ENCODE results near the gene RIN1. TPM values are rescaled to one million over a fixed set of nuclear protein-coding genes. Genes with fewer than 3 reads are reported as not detected.
"Not testable (repeated sequence)": the region's sequence is repeated elsewhere in the genome, so short reads cannot be mapped to it uniquely, and the experiment has no call there.

The RIN1 gene
- 10 to 100 TPM in 1 of 7 donors, 1 to 10 TPM in 6; 5.7 to 10.9 (median 8.9) TPM for total RNA-seq
- 1 to 10 TPM; 2.3 to 7.8 (median 7.0) TPM for polyA plus RNA-seq
- long read RNA-seq, donor 1, result 0 reads
- long read RNA-seq, donor 2, result 0 reads

- Histone ChIP-seq H3K27ac (peak within 1 kb of the TSS; percentile 52 to 85 (median 72)), H3K4me1 (peaks cover 11 to 43% (median 33%) of the 10 kb centered on the region in 6 donors), H3K4me3 (peak within 1 kb of the TSS; percentile 31 to 75 (median 52)), H3K9me3 (no peaks in the 10 kb centered on the region), H3K27me3 (replicated peaks in 1 of 7) (peaks cover 0 to 11% (median 0%) of the 10 kb centered on the region in 7 donors), H3K36me3 (peaks cover 7 to 80% (median 55%) of the 10 kb centered on the region in 6 donors)
- intact Hi-C loops (cut with DNase I; ENCODE audit: low total_unique reads), result no loop called here
- TF ChIP-seq POLR2AphosphoS5 (IDR thresholded peaks at IDR 0.05) (peak; percentile 68 to 79 (median 71)), POLR2A (IDR thresholded peaks at IDR 0.05) (no peak), CTCF (IDR thresholded peaks at IDR 0.05 in 8 of 11, conservative IDR thresholded peaks at IDR 0.05 in 3 of 11) (peak in 7 of 11 experiments; percentile 19 to 41 (median 28))
- 10 to 23% (median 14%) methylated on average over 19 to 22 of the region's 22 CpGs for WGBS, 5 donors
- DNase-seq, result peak; percentile 87
Measured at GRCh38 chr11:66336234-66337102, at the start of gene RIN1. Gene RIN1 (minus strand): TSS chr11:66336434. CDS start chr11:66336402, 32 bp downstream.

- Histone ChIP-seq H3K27me3 (replicated peaks in 1 of 7) (peaks cover 0 to 32% (median 0%) of the 10 kb centered on the region in 7 donors), H3K4me1 (peaks cover 0 to 16% (median 8%) of the 10 kb centered on the region in 6 donors)
- H3K36me3 ChIP-seq; intact Hi-C loops (cut with DNase I; ENCODE audit: low total_unique reads); H3K4me3 ChIP-seq; H3K27ac ChIP-seq; H3K9me3 ChIP-seq: not testable (repeated sequence)
- DNase-seq, result peak; percentile 46
- 87 to 89% (median 89%) methylated on average over 13 of the region's 13 CpGs for WGBS, 5 donors
Measured at GRCh38 chr11:66384316-66384715, 48.1 kb upstream of the RIN1 start.

DNA sequence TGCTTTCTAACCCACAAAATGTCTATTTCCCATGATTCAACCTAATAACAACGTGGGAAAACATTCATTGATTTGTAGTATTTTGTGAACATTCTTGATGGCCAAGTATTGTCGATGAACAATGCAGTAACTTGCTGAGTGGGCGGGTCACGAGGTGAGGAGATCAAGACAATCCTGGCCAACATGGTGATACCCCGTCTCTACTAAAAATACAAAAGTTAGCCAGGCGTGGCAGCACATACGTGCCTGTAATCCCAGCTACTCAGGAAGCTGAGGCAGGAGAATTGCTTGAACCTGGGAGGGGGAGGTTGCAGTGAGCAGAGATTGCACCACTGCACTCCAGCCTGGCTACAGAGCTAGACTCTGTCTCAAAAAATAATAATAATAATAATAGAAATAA, 44.0 kb upstream of the RIN1 start:
- intact Hi-C loops (cut with DNase I; ENCODE audit: low total_unique reads), result not testable (repeated sequence)
- 23 to 33% (median 25%) methylated on average over 7 of the region's 7 CpGs for WGBS, 5 donors

DNA sequence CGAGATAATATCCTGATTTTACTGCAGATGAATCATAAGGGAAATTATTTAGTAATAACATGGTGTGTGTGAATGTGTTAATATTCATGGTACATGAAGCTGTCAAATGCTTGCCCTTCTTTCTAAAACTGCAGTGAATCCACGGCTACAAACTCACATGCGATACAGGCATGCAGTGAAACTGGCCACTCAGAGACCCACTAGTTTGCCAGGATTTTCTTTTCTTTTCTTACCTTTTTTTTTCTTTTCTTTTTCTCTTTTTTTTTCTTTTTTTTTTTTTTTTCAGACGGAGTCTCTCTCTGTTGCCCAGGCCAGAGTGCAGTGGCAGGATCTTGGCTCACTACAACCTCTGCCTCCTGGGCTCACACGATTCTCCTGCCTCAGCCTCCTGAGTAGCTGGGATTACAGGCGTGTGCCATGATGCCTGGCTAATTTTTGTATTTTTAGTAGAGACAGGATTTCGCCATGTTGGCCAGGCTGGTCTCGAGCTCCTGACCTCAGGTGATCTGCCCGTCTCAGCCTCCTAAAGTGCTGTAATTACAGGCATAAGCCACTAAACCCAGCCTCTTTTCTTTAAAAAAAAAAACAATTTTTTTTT, 37.6 kb upstream of the RIN1 start:
- intact Hi-C loops (cut with DNase I; ENCODE audit: low total_unique reads); H3K9me3 ChIP-seq; H3K27ac ChIP-seq; H3K36me3 ChIP-seq; H3K4me3 ChIP-seq: not testable (repeated sequence)
- peaks cover 0 to 47% (median 3%) of the 10 kb centered on the region in 7 donors for H3K27me3 ChIP-seq (replicated peaks in 1 of 7)
- H3K4me1 ChIP-seq, result peaks cover 0 to 28% (median 17%) of the 10 kb centered on the region in 6 donors
- 77 to 87% (median 85%) methylated on average over 9 of the region's 9 CpGs for WGBS, 5 donors
- peak; percentile 20 for DNase-seq

More for the DNA sequence above, 44.0 kb upstream of the RIN1 start:
- peaks cover 0 to 51% (median 0%) of the 10 kb centered on the region in 7 donors for H3K27me3 ChIP-seq (replicated peaks in 1 of 7)
- H3K4me1 ChIP-seq, H3K4me3 ChIP-seq, H3K36me3 ChIP-seq, H3K27ac ChIP-seq, H3K9me3 ChIP-seq: not testable (repeated sequence)
- DNase-seq, result peak; percentile 10

GRCh38 chr11:66373265-66373664, 37.0 kb upstream of the RIN1 start:
- no peak for TF ChIP-seq CTCF (IDR thresholded peaks at IDR 0.05 in 8 of 11, conservative IDR thresholded peaks at IDR 0.05 in 3 of 11)
- no peak for TF ChIP-seq POLR2A (IDR thresholded peaks at IDR 0.05)
- no peak for TF ChIP-seq POLR2AphosphoS5 (IDR thresholded peaks at IDR 0.05)
- H3K27ac ChIP-seq, result no peak overlapping the region
- peak; percentile 12 for DNase-seq
- WGBS, 5 donors, result 79 to 89% (median 84%) methylated on average over 5 of the region's 5 CpGs
- H3K27me3 ChIP-seq (replicated peaks in 1 of 7), result peaks cover 0 to 47% (median 3%) of the 10 kb centered on the region in 7 donors
- H3K36me3 ChIP-seq, result no peaks in the 10 kb centered on the region
- H3K4me1 ChIP-seq, result peaks cover 0 to 28% (median 17%) of the 10 kb centered on the region in 6 donors
- intact Hi-C loops (cut with DNase I; ENCODE audit: low total_unique reads), result no loop called here
- H3K9me3 ChIP-seq, result no peaks in the 10 kb centered on the region
- no peak overlapping the region for H3K4me3 ChIP-seq
